DND-41 (cell line): ENCODE results near the gene EIPR1.

Source experiments
- ATAC-seq: fragments of 200-7000 bp; cut with Tn5 transposase; 3 replicates; pipeline ENCODE4 v1.9.1; 2021; ENCODE audit warnings: low read depth; ENCODE audit not compliant: insufficient read depth
- DNase-seq: peaks from one replicate; pipeline ENCODE4 v3.0.0-alpha.2; 2020
- H2AFZ ChIP-seq: 2 replicates; pipeline ENCODE4 v1.6.0; 2012; ENCODE audit warnings: low read depth, low read length
- H3K27ac ChIP-seq: 2 replicates; pipeline ENCODE4 v1.5.1; 2012; ENCODE audit warnings: low read length, inconsistent platforms
- H3K27me3 ChIP-seq: fragments of 200-600 bp; sonication (generic); 2 replicates; pipeline ENCODE4 v1.6.0; 2012; ENCODE audit warnings: low read length, mild to moderate bottlenecking, inconsistent platforms; ENCODE audit not compliant: insufficient read depth, poor library complexity
- H3K36me3 ChIP-seq: 2 replicates; pipeline ENCODE4 v1.5.1; 2012; ENCODE audit warnings: low read length, inconsistent platforms; ENCODE audit not compliant: insufficient read depth
- H3K4me1 ChIP-seq: 2 replicates; pipeline ENCODE4 v1.5.1; 2012; ENCODE audit warnings: mild to moderate bottlenecking, low read length; ENCODE audit not compliant: insufficient read depth
- H3K4me2 ChIP-seq: 2 replicates; pipeline ENCODE4 v1.6.0; 2012; ENCODE audit warnings: mild to moderate bottlenecking, moderate library complexity, low read length, inconsistent platforms; ENCODE audit not compliant: insufficient read depth
- H3K4me3 ChIP-seq, 2 experiments: fragments of 200-600 bp in 1 of 2; shearing (Covaris generic) in 1 of 2; 2 replicates each; pipeline ENCODE4 v1.5.1; 2012 to 2016; ENCODE audit warnings: inconsistent platforms in 2 of 2, low read length in 2 of 2, mild to moderate bottlenecking in 2 of 2, low read depth in 1 of 2, moderate library complexity in 1 of 2
- H3K79me2 ChIP-seq: 2 replicates; pipeline ENCODE4 v1.6.0; 2012; ENCODE audit warnings: low read length, inconsistent platforms; ENCODE audit not compliant: insufficient read depth
- H3K9ac ChIP-seq: 2 replicates; pipeline ENCODE4 v1.6.0; 2012; ENCODE audit warnings: low read depth, mild to moderate bottlenecking, inconsistent platforms, low read length, moderate library complexity
- H3K9me3 ChIP-seq: 2 replicates; pipeline ENCODE4 v1.5.1; 2012; ENCODE audit warnings: low read length, moderate library complexity, mild to moderate bottlenecking, inconsistent platforms; ENCODE audit not compliant: insufficient read depth, severe bottlenecking
- H4K20me1 ChIP-seq: 2 replicates; pipeline ENCODE4 v1.6.0; 2012; ENCODE audit warnings: low read length; ENCODE audit not compliant: insufficient read depth
- CTCF ChIP-seq: IDR thresholded peaks from 2 replicates; pipeline ENCODE4 v1.5.1; 2012; ENCODE audit warnings: borderline replicate concordance, low read length, moderate library complexity, mild to moderate bottlenecking; ENCODE audit not compliant: poor library complexity, severe bottlenecking; ENCODE audit errors: extremely low read depth
- EZH2 ChIP-seq: IDR thresholded peaks from 3 replicates; pipeline ENCODE4 v1.6.1; 2012; ENCODE audit warnings: borderline replicate concordance, low read depth, mild to moderate bottlenecking, moderate library complexity, low read length, inconsistent platforms; ENCODE audit not compliant: severe bottlenecking

The EIPR1 gene

GRCh38 chr2:3282056-3282998, 95.3 kb downstream of the EIPR1 start:
- ATAC-seq (no peak), DNase-seq (no peak)
- Histone ChIP-seq H3K9ac (no peak overlapping the region), H3K27me3 (no peaks in the 10 kb centered on the region), H3K4me2 (no peak overlapping the region), H3K4me1 (no peaks in the 10 kb centered on the region), H3K9me3 (peaks cover 3% of the 10 kb centered on the region), H3K4me3 (no peak overlapping the region), H3K27ac (no peak overlapping the region), H4K20me1 (no peaks in the 10 kb centered on the region), H3K36me3 (no peaks in the 10 kb centered on the region), H2AFZ (no peak overlapping the region), H3K79me2 (no peaks in the 10 kb centered on the region)
- TF ChIP-seq CTCF (no peak), EZH2 (no peak)

- Histone ChIP-seq H3K36me3 (no peaks in the 10 kb centered on the region), H3K4me1 (no peaks in the 10 kb centered on the region), H2AFZ (no peak overlapping the region), H3K9me3 (no peaks in the 10 kb centered on the region), H3K79me2 (no peaks in the 10 kb centered on the region), H3K9ac (no peak overlapping the region), H3K4me2 (no peak overlapping the region), H3K27me3 (no peaks in the 10 kb centered on the region), H3K4me3 (no peak overlapping the region), H4K20me1 (no peaks in the 10 kb centered on the region), H3K27ac (no peak overlapping the region)
- DNase-seq: no peak
- no peak for ATAC-seq
- TF ChIP-seq CTCF: no peak
- no peak for TF ChIP-seq EZH2
Measured at GRCh38 chr2:3280683-3281520, 96.7 kb downstream of the EIPR1 start.

GRCh38 chr2:3280197-3280596, 97.4 kb downstream of the EIPR1 start:
- H3K9me3 ChIP-seq: no peaks in the 10 kb centered on the region
- H3K4me1 ChIP-seq: no peaks in the 10 kb centered on the region
- H3K79me2 ChIP-seq: no peaks in the 10 kb centered on the region
- no peaks in the 10 kb centered on the region for H3K36me3 ChIP-seq
- no peaks in the 10 kb centered on the region for H4K20me1 ChIP-seq
- DNase-seq (no peak), ATAC-seq (no peak)
- H3K4me2 ChIP-seq: no peak overlapping the region
- H3K27me3 ChIP-seq: no peaks in the 10 kb centered on the region
- no peak overlapping the region for H2AFZ ChIP-seq
- TF ChIP-seq CTCF (no peak), EZH2 (no peak)
- H3K27ac ChIP-seq: no peak overlapping the region
- H3K9ac ChIP-seq: no peak overlapping the region
- no peak overlapping the region for H3K4me3 ChIP-seq
